ENCODE data around the gene YIPF5. TPM values are rescaled to one million over a fixed set of nuclear protein-coding genes. Genes with fewer than 3 reads are reported as not detected.

YIPF5 gene
- 60.2 to 63.0 TPM (median 60.2 TPM) in 3 replicates for total RNA-seq

GRCh38 chr5:144170276-144171024 lies at the start of gene YIPF5, which contains the start of gene KCTD16:
Gene YIPF5, minus strand, starts transcription at chr5:144170659. Its CDS starts 704 bp downstream, at chr5:144169955.
Gene KCTD16, plus strand, starts transcription at chr5:144170873.
- H3K27me3 Mint-ChIP-seq (ENCODE audit: low read depth): peaks cover 5% of the 10 kb centered on the region
- peak; percentile 88 to 93 for DNase-seq (ENCODE audit: low spot score in 2 of 2, unreplicated experiment in 2 of 2)
- H3K9me3 Mint-ChIP-seq: peaks cover 4% of the 10 kb centered on the region
- TF ChIP-seq CTCF (IDR thresholded peaks at IDR 0.05; ENCODE audit: unreplicated experiment): no peak
- peak within 1 kb of the TSS; percentile 76 for H3K27ac Mint-ChIP-seq
- peaks cover 27% of the 10 kb centered on the region for H3K4me1 Mint-ChIP-seq
- H3K4me3 Mint-ChIP-seq: peak within 1 kb of the TSS; percentile 80
- H3K36me3 Mint-ChIP-seq: peaks cover 5% of the 10 kb centered on the region

GRCh38 chr5:144219869-144220268 lies 49.4 kb upstream of the YIPF5 start:
- no peak overlapping the region for H3K27ac Mint-ChIP-seq
- no peaks in the 10 kb centered on the region for H3K36me3 Mint-ChIP-seq
- H3K27me3 Mint-ChIP-seq (ENCODE audit: low read depth): peaks cover 2% of the 10 kb centered on the region
- H3K4me1 Mint-ChIP-seq: no peaks in the 10 kb centered on the region
- no peak for DNase-seq (ENCODE audit: low spot score in 2 of 2, unreplicated experiment in 2 of 2)
- TF ChIP-seq CTCF (IDR thresholded peaks at IDR 0.05; ENCODE audit: unreplicated experiment): no peak
- H3K9me3 Mint-ChIP-seq: no peaks in the 10 kb centered on the region
- H3K4me3 Mint-ChIP-seq: no peak overlapping the region

- Mint-ChIP-seq H3K9me3 (no peaks in the 10 kb centered on the region), H3K4me3 (no peak overlapping the region)
Observed at GRCh38 chr5:144210655-144211054, 40.2 kb upstream of the YIPF5 start.

GRCh38 chr5:144209361-144209760 lies 38.9 kb upstream of the YIPF5 start:
- Mint-ChIP-seq H3K27me3 (ENCODE audit: low read depth) (peaks cover 46% of the 10 kb centered on the region), H3K9me3 (no peaks in the 10 kb centered on the region), H3K27ac (no peak overlapping the region), H3K4me3 (no peak overlapping the region), H3K36me3 (no peaks in the 10 kb centered on the region), H3K4me1 (peaks cover 20% of the 10 kb centered on the region)
- no peak for DNase-seq (ENCODE audit: low spot score in 2 of 2, unreplicated experiment in 2 of 2)
- TF ChIP-seq CTCF (IDR thresholded peaks at IDR 0.05; ENCODE audit: unreplicated experiment): no peak

More at GRCh38 chr5:144210655-144211054, 40.2 kb upstream of the YIPF5 start:
- H3K27me3 Mint-ChIP-seq (ENCODE audit: low read depth): peaks cover 49% of the 10 kb centered on the region
- no peak overlapping the region for H3K27ac Mint-ChIP-seq
- no peak for DNase-seq (ENCODE audit: low spot score in 2 of 2, unreplicated experiment in 2 of 2)
- H3K36me3 Mint-ChIP-seq: no peaks in the 10 kb centered on the region
- no peak for TF ChIP-seq CTCF (IDR thresholded peaks at IDR 0.05; ENCODE audit: unreplicated experiment)
- peaks cover 11% of the 10 kb centered on the region for H3K4me1 Mint-ChIP-seq

GRCh38 chr5:144207875-144208444 lies 37.5 kb upstream of the YIPF5 start:
- Mint-ChIP-seq H3K4me3 (peak overlapping the region; percentile 38), H3K27me3 (ENCODE audit: low read depth) (peaks cover 36% of the 10 kb centered on the region)

More at GRCh38 chr5:144207875-144208444, 37.5 kb upstream of the YIPF5 start:
- DNase-seq (ENCODE audit: low spot score in 2 of 2, unreplicated experiment in 2 of 2): no peak
- no peaks in the 10 kb centered on the region for H3K9me3 Mint-ChIP-seq
- H3K4me1 Mint-ChIP-seq: peaks cover 24% of the 10 kb centered on the region
- no peaks in the 10 kb centered on the region for H3K36me3 Mint-ChIP-seq
- TF ChIP-seq CTCF (IDR thresholded peaks at IDR 0.05; ENCODE audit: unreplicated experiment): no peak
- H3K27ac Mint-ChIP-seq: no peak overlapping the region

Data from mesothelial cell of epicardium (in vitro differentiated cells).